ENCODE measurements around the gene INAFM2. TPM values are rescaled to one million over a fixed set of nuclear protein-coding genes. Genes with fewer than 3 reads are reported as not detected.
A peak's percentile ranks its signal among the peaks of the same experiment; 100 is the strongest.

INAFM2 gene
- total RNA-seq, 4 donors from 2014 or later: 13.8 to 25.9 (median 20.5) TPM

- Histone ChIP-seq H3K4me1 (peaks cover 0 to 66% (median 53%) of the 10 kb centered on the region in 4 donors), H3K27ac (peak overlapping the region in 2 of 4 donors; percentile 59 to 63)
These were observed 6.9 kb downstream of the INAFM2 start for GRCh38 chr15:40330368-40330836.

GRCh38 chr15:40331026-40331425, 7.5 kb downstream of the INAFM2 start:
- Histone ChIP-seq H3K27me3 (no peaks in the 10 kb centered on the region), H3K4me3 (no peak overlapping the region), H3K9me3 (no peaks in the 10 kb centered on the region), H3K4me1 (peaks cover 0 to 66% (median 49%) of the 10 kb centered on the region in 4 donors), H3K27ac (peak overlapping the region in 2 of 4 donors; percentile 59 to 63), H3K36me3 (peaks cover 0 to 14% (median 0%) of the 10 kb centered on the region in 3 donors)
- DNase-seq (ENCODE audit: low spot score in 2 of 2): no peak
- 78 to 95% methylated on average over 7 of the region's 7 CpGs for WGBS, 2 donors
- TF ChIP-seq EP300 (IDR thresholded peaks at IDR 0.05): no peak
- no peak for TF ChIP-seq POLR2A (IDR thresholded peaks at IDR 0.05)
- TF ChIP-seq CTCF (IDR thresholded peaks at IDR 0.05): no peak

More at GRCh38 chr15:40330368-40330836, 6.9 kb downstream of the INAFM2 start:
- TF ChIP-seq POLR2A (IDR thresholded peaks at IDR 0.05) (no peak), EP300 (IDR thresholded peaks at IDR 0.05) (peak in 1 of 2 donors; percentile 28)
- H3K36me3 ChIP-seq: peaks cover 0 to 7% (median 0%) of the 10 kb centered on the region in 3 donors
- WGBS, 2 donors: 43 to 46% methylated on average over 5 of the region's 5 CpGs
- H3K4me3 ChIP-seq: no peak overlapping the region
- H3K9me3 ChIP-seq: no peaks in the 10 kb centered on the region
- no peaks in the 10 kb centered on the region for H3K27me3 ChIP-seq
- no peak for DNase-seq (ENCODE audit: low spot score in 2 of 2)

GRCh38 chr15:40331637-40332036, 8.1 kb downstream of the INAFM2 start:
- no peak overlapping the region for H3K4me3 ChIP-seq
- H3K36me3 ChIP-seq: peaks cover 0 to 20% (median 0%) of the 10 kb centered on the region in 3 donors
- DNase-seq (ENCODE audit: low spot score in 2 of 2): no peak
- H3K4me1 ChIP-seq: peaks cover 0 to 69% (median 47%) of the 10 kb centered on the region in 4 donors
- 94 to 95% methylated on average over 7 of the region's 7 CpGs for WGBS, 2 donors
- TF ChIP-seq CTCF (IDR thresholded peaks at IDR 0.05): no peak
- TF ChIP-seq POLR2A (IDR thresholded peaks at IDR 0.05): no peak
- TF ChIP-seq EP300 (IDR thresholded peaks at IDR 0.05): no peak
- H3K9me3 ChIP-seq: no peaks in the 10 kb centered on the region
- H3K27me3 ChIP-seq: no peaks in the 10 kb centered on the region
- peak overlapping the region in 2 of 4 donors; percentile 90 to 97 for H3K27ac ChIP-seq

GRCh38 chr15:40332113-40332781, 8.8 kb downstream of the INAFM2 start:
- Histone ChIP-seq H3K27me3 (no peaks in the 10 kb centered on the region), H3K36me3 (peaks cover 0 to 26% (median 0%) of the 10 kb centered on the region in 3 donors), H3K27ac (peak overlapping the region in 2 of 4 donors; percentile 90 to 97), H3K4me3 (no peak overlapping the region), H3K9me3 (no peaks in the 10 kb centered on the region), H3K4me1 (peaks cover 0 to 69% (median 45%) of the 10 kb centered on the region in 4 donors)
- 60 to 70% methylated on average over 8 of the region's 8 CpGs for WGBS, 2 donors
- no peak for TF ChIP-seq EP300 (IDR thresholded peaks at IDR 0.05)
- DNase-seq (ENCODE audit: low spot score in 2 of 2): no peak

GRCh38 chr15:40333922-40334492, 10.5 kb downstream of the INAFM2 start:
- TF ChIP-seq POLR2A (IDR thresholded peaks at IDR 0.05): peak in 1 of 2 donors; percentile 16
- peak in 1 of 2 donors; percentile 66 for TF ChIP-seq EP300 (IDR thresholded peaks at IDR 0.05)
- TF ChIP-seq CTCF (IDR thresholded peaks at IDR 0.05): no peak
- 7 to 36% methylated on average over 11 to 12 of the region's 12 CpGs for WGBS, 2 donors
- Histone ChIP-seq H3K4me3 (no peak overlapping the region), H3K9me3 (no peaks in the 10 kb centered on the region), H3K27me3 (no peaks in the 10 kb centered on the region), H3K27ac (peak overlapping the region; percentile 42 to 97 (median 84)), H3K36me3 (peaks cover 0 to 26% (median 0%) of the 10 kb centered on the region in 3 donors), H3K4me1 (peaks cover 0 to 73% (median 57%) of the 10 kb centered on the region in 4 donors)
- peak in 1 of 2 donors; percentile 57 for DNase-seq (ENCODE audit: low spot score in 2 of 2)

GRCh38 chr15:40334541-40334940, 11.0 kb downstream of the INAFM2 start:
- H3K27me3 ChIP-seq: no peaks in the 10 kb centered on the region
- H3K4me3 ChIP-seq: no peak overlapping the region
- peaks cover 0 to 78% (median 60%) of the 10 kb centered on the region in 4 donors for H3K4me1 ChIP-seq
- TF ChIP-seq CTCF (IDR thresholded peaks at IDR 0.05) (no peak), EP300 (IDR thresholded peaks at IDR 0.05) (no peak), POLR2A (IDR thresholded peaks at IDR 0.05) (no peak)
- H3K36me3 ChIP-seq: peaks cover 0 to 26% (median 0%) of the 10 kb centered on the region in 3 donors
- DNase-seq (ENCODE audit: low spot score in 2 of 2): no peak
- WGBS, 2 donors: 60 to 100% methylated on average over 1 of the region's 3 CpGs
- H3K9me3 ChIP-seq: no peaks in the 10 kb centered on the region
- peak overlapping the region; percentile 42 to 97 (median 84) for H3K27ac ChIP-seq

Measured in tibial nerve (tissue), 4 donors.